HEK293 (cell line): ENCODE results near the gene CAMK1G.
A peak's percentile ranks its signal among the peaks of the same experiment; 100 is the strongest.

Experiments
- CTCF ChIA-PET: fragments of 350-600 bp; formaldehyde crosslinking; extraction: SDS; loops from one replicate; lab custom pipeline; 2021; ENCODE audit warnings: antibody characterized with exemption; lab: Yijun Ruan, JAX
- POLR2A ChIA-PET: fragments of 300-600 bp; formaldehyde crosslinking; extraction: SDS; loops from one replicate; lab custom pipeline; 2020; ENCODE audit warnings: antibody characterized with exemption, inconsistent platforms; lab: Yijun Ruan, JAX
- H3K27ac ChIP-seq: fragments of 200-500 bp; sonication (Bioruptor generic); 2 replicates; pipeline ENCODE4 v1.5.1; 2014; ENCODE audit warnings: low read depth, low read length, control low read depth, inconsistent platforms; ENCODE audit errors: extremely low read depth
- H3K36me3 ChIP-seq, 2 experiments: fragments of 200-500 bp in 1 of 2; sonication (Bioruptor generic) in 1 of 2; 1 replicate in 1 of 2; 2 replicates in 1 of 2; pipeline ENCODE4 v1.5.1; 2014 to 2017; ENCODE audit warnings: inconsistent platforms in 2 of 2, low read length in 2 of 2; ENCODE audit not compliant: control insufficient read depth in 2 of 2, insufficient read depth in 1 of 2
- H3K4me1 ChIP-seq: fragments of 200-500 bp; sonication (Bioruptor generic); 2 replicates; pipeline ENCODE4 v1.5.1; 2014; ENCODE audit warnings: mild to moderate bottlenecking, low read length, inconsistent platforms; ENCODE audit not compliant: control insufficient read depth, insufficient read depth
- H3K4me3 ChIP-seq: 2 replicates; pipeline ENCODE4 v1.5.1; 2011; ENCODE audit warnings: low read depth, mild to moderate bottlenecking, control low read depth, low read length, moderate library complexity
- H3K9me3 ChIP-seq: fragments of 200-500 bp; sonication (Bioruptor generic); 2 replicates; pipeline ENCODE4 v1.5.1; 2014; ENCODE audit warnings: low read depth, low read length, inconsistent platforms; ENCODE audit not compliant: control insufficient read depth, insufficient read depth
- IKZF3 ChIP-seq: fragments of 450-650 bp; IDR thresholded peaks from 2 replicates; pipeline ENCODE4 v1.5.0; 2018; ENCODE audit warnings: missing biosample characterization, mild to moderate bottlenecking, missing genetic modification characterization, moderate library complexity
- PATZ1 ChIP-seq: fragments of 450-650 bp; formaldehyde crosslinking; IDR thresholded peaks from 2 replicates; pipeline ENCODE4 v1.5.1; 2016; ENCODE audit warnings: missing biosample characterization, missing genetic modification characterization
- PBX3 ChIP-seq: sonication (generic); formaldehyde crosslinking; IDR thresholded peaks from 2 replicates; pipeline ENCODE4 v1.8.1; 2022; ENCODE audit warnings: mild to moderate bottlenecking, moderate library complexity, missing genetic modification reagents
- SCRT1 ChIP-seq: fragments of 450-650 bp; formaldehyde crosslinking; IDR thresholded peaks from 2 replicates; pipeline ENCODE4 v1.5.1; 2016; ENCODE audit warnings: missing biosample characterization, missing genetic modification characterization, borderline replicate concordance
- SCRT2 ChIP-seq: fragments of 450-650 bp; formaldehyde crosslinking; IDR thresholded peaks from 2 replicates; pipeline ENCODE4 v1.5.1; 2016; ENCODE audit warnings: missing biosample characterization, missing genetic modification characterization
- TSHZ1 ChIP-seq: fragments of 450-650 bp; formaldehyde crosslinking; IDR thresholded peaks from 2 replicates; pipeline ENCODE4 v1.5.1; 2016; ENCODE audit warnings: missing biosample characterization, missing genetic modification characterization, borderline replicate concordance
- ZNF148 ChIP-seq: fragments of 450-650 bp; formaldehyde crosslinking; IDR thresholded peaks from 2 replicates; pipeline ENCODE4 v1.5.0; 2017; ENCODE audit warnings: missing biosample characterization, missing genetic modification characterization, borderline replicate concordance
- ZNF16 ChIP-seq: fragments of 450-650 bp; formaldehyde crosslinking; IDR thresholded peaks from 2 replicates; pipeline ENCODE4 v1.5.1; 2016; ENCODE audit warnings: low read depth, missing biosample characterization, missing genetic modification characterization
- ZNF211 ChIP-seq: fragments of 450-650 bp; formaldehyde crosslinking; IDR thresholded peaks from 2 replicates; pipeline ENCODE4 v1.5.1; 2016; ENCODE audit warnings: low read depth, missing biosample characterization, missing genetic modification characterization
- ZNF280D ChIP-seq: fragments of 450-650 bp; formaldehyde crosslinking; IDR thresholded peaks from 2 replicates; pipeline ENCODE4 v1.5.1; 2016; ENCODE audit warnings: missing biosample characterization, missing genetic modification characterization
- ZNF366 ChIP-seq: fragments of 450-650 bp; formaldehyde crosslinking; conservative IDR thresholded peaks from 2 replicates; pipeline ENCODE4 v1.5.1; 2016; ENCODE audit warnings: missing biosample characterization, missing genetic modification characterization
- ZNF488 ChIP-seq: fragments of 450-650 bp; formaldehyde crosslinking; IDR thresholded peaks from 2 replicates; pipeline ENCODE4 v1.5.1; 2016; ENCODE audit warnings: missing biosample characterization, missing genetic modification characterization
- ZNF639 ChIP-seq: fragments of 450-650 bp; formaldehyde crosslinking; IDR thresholded peaks from 2 replicates; pipeline ENCODE4 v1.5.1; 2016; ENCODE audit warnings: missing biosample characterization, missing genetic modification characterization
- ZNF660 ChIP-seq: fragments of 450-650 bp; IDR thresholded peaks from 2 replicates; pipeline ENCODE4 v1.5.1; 2018; ENCODE audit warnings: missing biosample characterization, mild to moderate bottlenecking, missing genetic modification characterization
- ZSCAN5A ChIP-seq: fragments of 450-650 bp; formaldehyde crosslinking; IDR thresholded peaks from 2 replicates; pipeline ENCODE4 v1.5.1; 2016; ENCODE audit warnings: missing biosample characterization, missing genetic modification characterization

The CAMK1G gene

GRCh38 chr1:209583408-209583807, at the start of gene CAMK1G:
Gene CAMK1G (plus strand): TSS chr1:209583714. CDS start chr1:209594984, 11,270 bp downstream.
- H3K9me3 ChIP-seq = no peaks in the 10 kb centered on the region
- no peaks in the 10 kb centered on the region for H3K4me1 ChIP-seq
- no peak within 1 kb of the TSS for H3K4me3 ChIP-seq
- no peak within 1 kb of the TSS for H3K27ac ChIP-seq
- CTCF ChIA-PET = interaction anchor here (0.5 to 8.3 kb wide), 9 partner anchors 9 to 1620 kb away, joined by 3 to 75 read pairs (median 5); no protein-coding TSS in a partner anchor
- H3K36me3 ChIP-seq = no peaks in the 10 kb centered on the region
- TF ChIP-seq ZNF16 (tag by site-specific recombination) = no peak
- TF ChIP-seq SCRT2 = peak; percentile 81
- no peak for TF ChIP-seq ZNF488 (tag by site-specific recombination)
- no peak for TF ChIP-seq TSHZ1 (tag by site-specific recombination)
- TF ChIP-seq ZNF639 (tag by site-specific recombination) = no peak
- TF ChIP-seq SCRT1 (tag by site-specific recombination) = peak; percentile 66; the same call in 1 of the 2 replicates
- TF ChIP-seq ZNF366 (tag by site-specific recombination) = peak; percentile 54
- POLR2A ChIA-PET = interaction anchor here (0.9 kb wide), 1 partner anchor 201 kb away, joined by 3 read pairs; the partner anchor contains the start of gene C1orf74

GRCh38 chr1:209534496-209535250, 48.8 kb upstream of the CAMK1G start:
- CTCF ChIA-PET = interaction anchor here (1.6 to 1.9 kb wide), 2 partner anchors 21 to 286 kb away, joined by 3 to 5 read pairs; no protein-coding TSS in a partner anchor
- Histone ChIP-seq H3K4me3 (no peak overlapping the region), H3K4me1 (no peaks in the 10 kb centered on the region), H3K9me3 (no peaks in the 10 kb centered on the region), H3K36me3 (no peaks in the 10 kb centered on the region), H3K27ac (no peak overlapping the region)
- POLR2A ChIA-PET = no interaction called here
- TF ChIP-seq ZNF211 = no peak
- no peak for TF ChIP-seq PATZ1
- TF ChIP-seq ZSCAN5A = no peak
- TF ChIP-seq ZNF148 (tag by site-specific recombination) = no peak
- no peak for TF ChIP-seq PBX3 (CRISPR knock-in tag)
- no peak for TF ChIP-seq ZNF660 (tag by site-specific recombination)
- TF ChIP-seq IKZF3 (tag by site-specific recombination) = no peak
- no peak for TF ChIP-seq ZNF280D (tag by site-specific recombination)
